HG02885 (cell line): Measurements from ENCODE around the gene ERC2.

ENCODE experiments used
- ATAC-seq: cut with Tn5 transposase; IDR thresholded peaks from one replicate; pipeline ENCODE4 v1.9.1; 2021; ENCODE audit warnings: mild to moderate bottlenecking; ENCODE audit not compliant: unreplicated experiment, poor library complexity

Gene ERC2

DNA sequence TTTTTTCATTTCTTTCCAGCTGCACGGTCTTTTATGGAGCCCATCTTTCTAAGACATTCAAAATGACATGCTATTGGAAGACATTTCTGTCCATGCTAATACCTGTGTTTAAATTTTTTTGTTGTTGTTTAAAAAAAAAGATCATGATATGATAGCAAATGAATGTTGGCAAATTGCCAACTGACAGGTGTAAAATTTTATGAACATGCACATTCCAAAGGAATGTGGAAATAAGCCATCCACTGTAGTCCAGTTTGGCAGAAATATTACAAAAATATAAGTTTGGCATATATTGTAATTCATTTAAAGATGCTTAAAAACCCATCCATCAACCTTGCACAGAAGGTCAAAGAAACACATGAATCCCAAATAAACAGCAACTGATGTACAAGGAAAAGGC is 905.6 kb downstream of the ERC2 start:
- ATAC-seq, result no peak

DNA sequence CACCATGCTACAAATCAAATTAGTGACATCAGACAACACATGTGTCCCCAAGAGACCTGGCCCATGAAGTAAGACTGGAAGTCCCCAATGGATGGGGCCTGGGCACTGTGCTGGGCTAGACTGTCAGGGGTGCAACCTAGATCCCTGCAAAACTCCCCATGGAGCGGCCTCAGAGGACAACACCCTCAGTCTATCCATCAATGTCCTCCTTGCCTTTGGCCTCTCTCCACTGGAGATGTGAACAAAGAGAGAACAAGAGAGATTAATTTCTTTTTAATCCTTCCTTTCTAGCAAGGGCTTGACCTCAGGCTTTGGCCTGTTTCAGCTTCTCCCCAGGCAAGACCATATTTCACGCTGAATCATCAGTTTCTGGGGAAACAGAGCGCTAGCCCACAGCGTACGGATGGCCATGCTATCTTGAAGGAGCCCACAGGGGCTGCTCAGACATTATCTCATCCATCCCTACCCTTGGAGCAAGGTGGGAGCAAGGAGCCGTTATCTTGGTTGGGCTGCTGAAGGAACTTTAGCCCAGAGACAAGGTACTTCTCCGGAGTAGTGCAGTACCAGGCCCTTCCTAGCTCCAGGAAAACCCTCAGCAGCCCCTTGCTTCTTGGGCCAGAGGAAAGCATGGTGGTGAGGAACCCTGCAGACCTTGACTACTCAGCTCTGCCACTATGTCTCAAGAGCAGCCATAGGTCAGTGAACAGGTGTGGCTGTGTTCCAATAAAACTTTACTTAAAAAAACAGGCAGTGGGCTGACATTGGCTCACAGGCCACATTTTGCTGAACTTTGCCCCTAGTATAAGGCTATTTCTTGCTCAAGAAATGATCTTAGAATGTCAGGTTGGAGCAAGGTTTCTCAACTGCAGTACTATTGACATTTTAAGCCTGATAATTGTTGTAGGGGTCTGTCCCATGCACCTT is 908.5 kb downstream of the ERC2 start:
- ATAC-seq, result no peak

DNA sequence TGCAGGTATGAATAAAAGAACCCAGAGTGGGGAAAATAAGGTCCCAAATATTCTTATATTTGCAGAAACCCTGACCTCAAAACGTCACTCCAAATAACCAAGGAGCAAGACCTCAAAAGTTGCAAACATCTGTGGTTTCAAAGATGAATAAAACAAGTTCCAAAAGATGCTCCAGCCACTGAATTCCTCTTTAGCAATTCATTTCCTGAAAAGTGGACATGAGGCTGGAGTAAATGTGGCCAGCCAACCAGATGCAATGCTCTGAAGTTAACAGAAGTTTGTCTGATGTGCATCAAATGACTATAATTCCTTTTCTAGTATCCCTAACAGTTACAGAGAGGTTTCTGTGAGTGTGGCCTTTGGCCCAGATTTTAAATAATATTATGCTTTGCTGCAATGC is 910.0 kb downstream of the ERC2 start:
- ATAC-seq, result no peak

DNA sequence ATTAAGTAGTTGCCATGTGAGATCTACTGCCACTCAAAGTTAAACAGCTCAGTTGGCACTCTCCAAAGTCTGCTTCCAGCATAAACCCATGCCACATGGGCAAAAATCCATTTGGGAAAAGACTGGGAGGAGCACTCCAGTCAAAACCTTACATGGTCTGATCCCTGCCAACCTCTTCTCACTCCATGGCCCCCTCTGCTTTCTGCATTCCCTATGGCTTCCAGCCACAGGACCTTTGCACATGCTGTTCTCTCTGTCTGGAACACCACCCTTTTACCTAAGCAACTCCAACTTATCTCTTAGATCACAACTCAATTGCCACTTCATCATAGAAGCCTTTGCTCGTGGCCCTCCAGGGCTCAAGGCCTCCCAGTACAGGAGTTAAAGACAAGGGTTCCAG is 910.7 kb downstream of the ERC2 start:
- ATAC-seq, result no peak

DNA sequence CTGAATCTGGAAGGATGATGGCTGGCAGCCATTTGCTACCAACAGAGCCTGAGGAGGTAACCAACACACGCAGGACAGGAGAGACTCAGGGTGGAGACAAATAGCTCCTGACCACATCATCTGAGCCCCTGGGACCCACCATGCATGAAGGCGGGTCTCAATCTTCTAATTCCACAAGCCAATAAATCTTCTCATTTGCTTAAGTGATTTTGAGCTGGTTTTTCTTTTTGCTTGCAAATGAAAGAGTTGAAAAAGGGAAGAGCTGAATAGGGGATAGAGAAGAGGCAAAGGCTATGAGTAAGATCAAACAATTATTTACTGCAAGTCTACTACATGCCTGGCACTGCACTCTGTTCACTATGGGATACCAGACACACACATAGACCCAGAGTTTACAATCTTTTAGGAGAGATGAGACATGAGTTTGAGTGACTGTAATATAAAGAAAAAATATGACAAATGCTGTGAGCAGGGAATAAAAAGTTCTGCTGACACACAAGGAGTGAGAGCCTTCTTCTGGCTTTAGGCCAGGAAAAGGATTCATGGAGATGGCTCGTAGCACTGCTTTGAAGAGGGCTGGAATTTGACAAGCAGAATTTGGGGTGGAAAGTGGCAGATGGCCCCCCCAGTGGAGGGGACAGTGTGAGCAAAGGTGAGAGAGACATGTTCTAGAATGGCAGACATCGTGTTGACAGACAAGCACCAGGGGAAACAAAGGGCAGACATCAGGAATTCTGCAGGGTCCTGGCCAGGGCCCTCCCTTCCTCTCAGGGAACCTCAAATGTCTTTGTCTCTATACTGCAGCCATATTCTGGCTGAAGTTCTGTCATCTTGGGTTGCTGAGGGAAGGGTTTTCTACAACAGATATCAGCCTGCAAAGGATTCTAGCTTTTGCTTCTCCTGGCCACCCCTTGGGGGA is 911.4 kb downstream of the ERC2 start:
- ATAC-seq, result no peak

DNA sequence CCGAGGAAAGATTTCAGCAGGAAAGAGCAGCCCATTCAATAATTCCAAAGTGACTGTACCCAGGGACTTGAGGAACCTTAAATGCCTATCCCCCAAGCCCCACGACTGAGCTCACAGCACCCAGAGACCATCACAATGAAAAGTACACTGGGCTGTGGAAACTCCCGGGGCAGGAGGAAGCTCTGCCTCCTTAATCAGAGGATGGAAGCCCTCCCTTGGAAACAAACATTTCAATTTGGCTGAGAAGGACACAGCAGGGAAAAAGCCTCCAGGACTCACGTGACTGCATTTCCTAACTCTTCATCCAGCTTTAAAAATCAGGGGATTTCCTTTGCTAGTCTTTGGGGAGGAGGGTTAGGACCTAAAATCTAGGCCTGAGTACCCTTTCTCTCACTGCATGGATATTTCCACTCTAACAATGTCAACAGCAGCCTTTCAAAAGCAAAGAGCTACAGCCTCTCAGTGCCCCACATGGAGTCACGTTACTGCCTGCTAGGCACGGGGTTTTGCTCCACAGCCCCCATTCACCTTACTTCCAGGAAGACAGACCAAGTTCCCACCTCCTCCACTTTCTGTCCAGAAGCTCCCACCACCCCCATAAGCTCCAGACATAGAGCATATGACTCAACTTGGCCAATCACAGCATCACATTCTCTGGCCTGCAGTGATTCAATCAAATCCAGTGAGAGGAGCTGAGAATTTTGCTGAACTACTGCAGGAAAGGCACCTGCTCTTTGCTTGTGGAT is 912.2 kb downstream of the ERC2 start:
- no peak for ATAC-seq

DNA sequence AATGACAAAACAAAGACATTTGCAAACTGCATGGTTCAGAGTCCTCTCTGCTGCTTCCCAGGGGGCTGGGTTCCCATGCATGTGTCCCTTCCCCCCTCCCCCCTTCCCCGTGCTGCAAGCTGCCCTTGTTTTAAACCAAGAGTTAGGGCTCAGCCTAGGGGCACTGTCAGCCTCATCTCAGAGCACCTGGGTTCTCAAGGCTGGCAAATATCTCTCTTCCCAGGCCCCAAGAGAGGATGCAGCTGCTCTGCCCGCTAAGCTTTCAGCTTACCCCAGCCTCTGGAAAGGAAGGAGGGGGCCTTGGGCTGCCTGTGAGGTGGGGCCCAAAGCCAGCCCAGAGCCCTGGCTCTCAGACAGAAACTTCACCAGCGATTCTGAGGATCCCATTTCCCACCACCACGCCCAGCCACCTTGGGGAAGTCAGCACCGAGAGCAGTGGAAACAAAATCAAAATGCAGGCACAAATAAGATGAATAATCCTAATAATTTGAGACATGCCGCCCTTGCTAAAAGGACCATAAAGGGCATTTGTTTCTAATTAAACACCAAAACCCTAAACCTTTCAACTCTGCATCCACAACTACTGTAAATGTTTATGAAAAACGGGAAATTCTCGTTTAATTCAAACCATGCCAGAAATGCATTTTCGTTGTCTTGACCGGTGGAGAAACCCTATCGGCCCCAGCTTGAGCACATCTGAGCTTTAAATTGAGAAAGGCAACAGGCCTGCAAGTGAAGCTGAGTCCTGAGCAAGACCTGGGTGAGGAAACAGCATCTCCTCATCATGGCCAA is 913.4 kb downstream of the ERC2 start:
- ATAC-seq, result no peak

DNA sequence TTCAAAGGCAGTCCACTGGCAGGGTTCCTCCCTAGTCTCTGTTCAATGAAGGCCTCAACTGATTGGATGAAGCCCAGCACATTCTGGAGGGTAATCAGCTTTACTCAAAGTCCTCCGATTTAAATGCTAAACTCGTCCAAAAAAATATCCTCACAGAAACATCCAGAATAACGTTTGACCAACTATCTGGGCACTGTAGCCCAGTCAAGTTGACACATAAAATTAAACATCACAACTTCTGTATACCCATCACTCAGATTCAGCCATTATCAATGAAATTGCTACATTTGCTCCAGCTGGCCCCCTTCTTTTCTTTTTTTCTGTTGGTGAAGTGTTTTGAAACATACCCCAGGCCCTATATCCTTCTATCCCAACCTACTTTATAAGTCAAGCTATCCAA is 916.6 kb downstream of the ERC2 start:
- no peak for ATAC-seq

DNA sequence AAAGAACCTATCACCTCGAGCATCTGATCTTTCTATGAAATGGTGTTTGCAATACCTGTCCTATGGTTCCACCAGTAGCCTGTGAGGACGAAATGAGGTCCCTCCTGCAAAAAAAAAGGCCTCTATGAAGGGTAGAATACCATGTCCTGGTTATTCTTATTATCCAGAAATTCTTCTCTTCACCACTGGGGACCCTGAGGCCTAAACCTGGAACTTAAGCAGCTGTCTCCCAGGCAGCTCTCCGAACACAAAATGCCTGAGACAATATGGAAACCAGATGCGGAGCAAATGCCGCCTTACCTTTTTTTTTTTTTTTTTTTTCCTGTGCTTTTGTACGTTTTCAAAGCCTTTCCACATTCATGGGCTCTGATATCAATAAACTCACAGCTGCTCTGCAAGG is 919.1 kb downstream of the ERC2 start:
- no peak for ATAC-seq

DNA sequence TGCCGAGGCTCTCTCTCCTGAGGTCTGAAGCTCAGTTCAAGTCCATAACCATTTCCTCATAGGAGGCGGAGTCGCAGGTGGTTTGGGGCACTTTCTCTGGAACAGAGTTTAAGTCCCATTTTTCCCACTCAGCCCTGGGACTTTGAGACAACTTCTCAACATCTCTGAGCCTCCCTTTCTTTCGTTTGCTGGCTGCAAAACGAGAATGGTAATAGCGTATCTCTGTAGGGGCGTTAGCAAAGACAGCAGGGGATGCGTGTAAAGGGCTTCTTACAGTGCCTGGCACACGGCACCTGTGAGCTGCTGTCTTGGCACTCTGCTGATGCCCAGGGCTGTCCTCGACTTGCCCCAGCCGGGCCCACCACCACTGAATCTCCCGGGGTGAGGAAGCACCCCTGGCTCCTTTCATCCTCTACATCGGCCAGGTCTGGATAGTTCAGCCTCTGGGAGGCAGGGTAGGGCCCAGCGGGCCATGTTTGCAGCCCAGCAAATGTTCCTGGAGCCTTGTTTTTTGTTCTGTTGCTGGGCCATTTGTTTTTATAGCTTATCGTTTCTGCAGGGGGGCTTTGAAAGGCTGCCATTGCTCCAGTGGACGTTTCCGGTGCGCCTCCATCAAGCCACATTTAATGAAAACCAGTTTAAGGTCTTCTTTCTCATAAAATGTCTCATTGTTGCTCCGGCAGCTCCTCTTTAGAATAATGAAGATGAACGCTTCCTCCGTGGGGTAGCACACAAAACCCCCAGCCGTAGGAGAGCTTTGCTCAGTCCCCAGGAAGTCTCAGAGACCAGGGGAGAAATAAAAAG is 921.2 kb downstream of the ERC2 start:
- no peak for ATAC-seq

DNA sequence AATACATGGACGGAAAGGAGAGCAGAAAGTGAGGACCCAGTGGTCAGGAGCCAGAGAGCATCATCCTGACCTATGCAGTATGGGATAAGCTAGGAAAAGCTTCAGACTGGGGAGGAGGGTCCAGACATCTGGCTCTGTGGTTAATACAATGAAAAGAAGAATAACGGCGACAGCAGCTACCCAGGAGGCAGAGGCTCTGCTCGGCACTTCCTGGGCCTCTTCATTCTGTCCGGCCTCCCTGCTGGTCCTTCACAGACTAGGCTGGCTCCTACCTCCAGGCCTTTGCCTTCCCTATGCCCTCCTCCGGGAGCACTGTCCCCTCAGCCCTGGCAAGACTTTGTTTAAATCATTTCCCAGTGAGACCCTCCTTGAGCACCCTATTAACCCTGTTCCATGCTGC is 922.3 kb downstream of the ERC2 start:
- ATAC-seq, result no peak

DNA sequence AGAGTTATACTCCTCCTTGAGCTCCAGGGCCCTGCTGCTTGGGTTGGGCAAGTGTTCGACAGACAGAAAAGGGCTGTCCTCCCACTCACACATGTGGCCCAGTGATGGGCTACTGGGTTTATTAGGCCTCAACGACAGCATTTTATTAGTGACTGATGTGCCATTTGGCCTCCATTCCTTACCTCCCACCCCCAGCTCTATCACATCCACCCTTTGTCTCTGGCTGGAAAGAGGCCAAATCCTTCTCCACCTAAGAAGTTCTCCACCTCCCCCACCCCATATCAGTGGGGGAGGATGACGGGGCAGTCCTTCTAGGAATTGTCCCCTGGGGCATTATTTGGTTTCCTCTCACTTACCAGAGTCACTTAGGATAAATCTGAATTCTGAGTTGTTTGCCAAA is 924.0 kb downstream of the ERC2 start:
- ATAC-seq, result no peak

DNA sequence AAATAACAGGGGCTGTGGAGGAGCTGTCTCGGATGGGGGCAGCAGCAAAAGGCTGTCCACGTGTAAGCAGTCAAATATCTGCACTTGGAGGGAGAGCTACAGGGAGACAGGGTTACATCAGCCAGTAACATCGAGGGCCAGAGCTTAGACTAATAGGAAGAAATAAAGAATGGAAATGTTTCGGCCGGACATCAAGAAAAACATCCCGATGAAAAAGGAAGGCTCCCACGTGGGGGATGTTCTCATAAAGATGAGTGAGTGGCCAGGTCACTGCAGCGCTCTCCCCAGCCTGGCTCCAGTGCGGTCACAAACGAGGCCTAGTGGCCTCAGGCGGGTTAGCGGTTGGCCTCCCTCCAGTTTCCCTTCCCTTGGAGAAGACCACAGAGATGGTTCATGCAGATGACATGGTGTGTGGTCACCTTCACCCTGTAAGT is 925.1 kb downstream of the ERC2 start:
- no peak for ATAC-seq

DNA sequence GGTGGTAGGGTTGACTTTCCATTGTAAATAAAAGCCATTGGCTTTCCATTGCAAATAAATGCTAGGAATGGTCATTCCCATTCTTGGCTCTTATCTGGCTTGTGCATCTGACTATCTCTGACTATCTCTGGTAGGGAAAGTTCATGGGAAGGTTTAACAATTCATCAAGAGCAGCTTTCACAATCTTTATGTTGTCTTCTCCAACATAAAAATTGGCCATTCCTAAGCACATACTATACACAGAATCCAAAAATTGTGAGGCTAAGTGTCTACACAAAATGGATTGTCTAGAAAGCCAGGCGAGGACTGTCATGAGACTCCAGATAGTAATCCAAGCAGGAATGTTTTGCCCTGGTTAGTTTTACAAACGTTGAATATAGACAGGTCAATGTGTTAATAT is 926.8 kb downstream of the ERC2 start:
- ATAC-seq, result no peak

DNA sequence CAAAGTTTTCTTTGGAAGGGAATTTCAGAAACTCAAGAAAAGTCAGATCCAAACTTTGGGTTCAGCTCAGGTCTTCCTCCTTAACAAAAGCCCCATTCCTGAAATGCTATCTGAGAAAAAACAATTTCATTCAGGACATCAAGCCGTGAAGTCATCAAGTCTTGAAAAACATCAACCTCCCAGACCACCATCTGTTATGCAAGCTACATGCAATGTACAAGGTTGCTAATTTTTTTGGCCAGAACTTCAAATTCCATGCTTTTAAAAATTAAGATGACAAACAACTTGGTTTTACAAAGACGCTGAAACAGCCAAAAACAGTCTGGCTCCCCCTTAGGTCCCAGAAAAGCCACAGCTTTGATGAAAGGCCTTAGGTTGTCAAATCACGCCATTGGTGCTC is 927.3 kb downstream of the ERC2 start:
- ATAC-seq, result no peak

DNA sequence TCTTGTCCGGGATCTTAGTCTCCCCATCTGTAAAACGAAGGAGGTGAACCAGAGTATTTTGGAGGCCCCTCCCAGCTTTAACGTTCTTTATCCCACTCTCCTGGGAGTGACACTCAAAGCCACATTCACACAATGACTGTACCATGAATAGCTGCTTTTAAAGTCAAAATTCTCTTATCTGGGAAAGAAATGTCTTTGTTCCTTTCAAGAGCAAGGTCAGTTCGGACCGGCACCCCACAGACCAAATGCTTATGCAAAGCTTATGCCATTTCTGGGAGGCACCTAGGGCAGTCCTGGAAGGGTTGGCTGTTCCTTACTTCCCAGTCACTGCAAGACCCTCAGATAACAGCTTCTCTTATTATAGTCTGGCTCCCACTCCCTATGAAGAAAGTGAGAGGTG is 927.7 kb downstream of the ERC2 start:
- no peak for ATAC-seq

DNA sequence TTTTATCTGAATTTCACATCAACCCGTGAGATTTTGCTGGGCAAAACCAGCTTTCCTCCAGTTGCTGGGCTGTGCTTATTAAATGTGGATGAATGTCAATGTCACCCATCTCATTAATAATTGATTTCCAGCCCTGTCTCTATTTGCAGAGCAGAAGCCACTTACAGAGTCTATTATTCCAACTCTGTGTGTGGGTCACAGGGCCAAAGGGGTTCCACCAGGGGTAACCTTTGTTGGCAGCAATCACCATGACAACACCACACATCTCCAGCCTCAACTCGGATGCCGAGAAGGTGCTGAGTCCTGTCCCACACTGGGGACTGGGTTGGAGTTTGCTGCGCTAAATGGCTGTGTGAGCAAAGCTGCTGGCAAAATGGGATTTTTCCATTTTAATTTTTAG is 930.1 kb downstream of the ERC2 start:
- ATAC-seq, result no peak

DNA sequence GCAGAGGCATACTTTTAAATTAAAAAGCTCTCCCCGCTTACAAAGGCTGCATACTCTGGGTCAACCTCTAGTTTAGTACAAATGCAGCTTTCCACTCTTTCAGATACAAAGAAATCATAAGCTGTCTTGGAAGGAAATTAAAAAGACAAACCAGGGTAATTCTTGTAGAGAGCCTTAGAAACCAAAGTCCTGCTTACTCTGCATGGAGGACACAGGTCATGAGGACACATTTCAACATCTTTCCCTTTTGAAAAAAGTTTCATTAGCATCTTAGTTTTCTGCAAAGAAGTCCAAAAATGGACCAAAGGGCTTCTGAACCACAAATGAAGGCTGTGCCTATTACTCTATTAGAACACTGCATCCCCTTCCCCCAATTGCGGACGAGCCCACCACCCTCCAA is 930.7 kb downstream of the ERC2 start:
- no peak for ATAC-seq

DNA sequence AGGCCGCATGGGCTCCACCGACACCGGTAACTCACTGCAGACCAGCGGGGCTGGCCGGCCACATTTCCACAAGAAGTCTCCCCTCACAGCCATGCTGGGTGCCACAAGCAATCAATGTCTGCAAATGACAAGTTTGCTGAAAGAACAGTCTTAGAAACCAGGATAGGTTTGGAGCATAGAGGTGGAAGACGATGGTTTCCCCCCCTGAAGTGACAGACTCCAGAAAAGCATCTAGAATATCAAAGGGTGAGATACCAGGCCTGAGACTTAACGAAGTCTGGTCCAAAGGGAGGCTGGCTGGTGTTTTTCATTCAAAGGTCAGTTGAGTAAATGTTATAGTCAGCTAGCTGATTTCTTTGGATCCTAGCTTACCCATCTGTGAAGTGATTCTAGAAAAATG is 931.1 kb downstream of the ERC2 start:
- no peak for ATAC-seq
